ENCODE measurements around the gene SQSTM1.

The SQSTM1 gene

DNA sequence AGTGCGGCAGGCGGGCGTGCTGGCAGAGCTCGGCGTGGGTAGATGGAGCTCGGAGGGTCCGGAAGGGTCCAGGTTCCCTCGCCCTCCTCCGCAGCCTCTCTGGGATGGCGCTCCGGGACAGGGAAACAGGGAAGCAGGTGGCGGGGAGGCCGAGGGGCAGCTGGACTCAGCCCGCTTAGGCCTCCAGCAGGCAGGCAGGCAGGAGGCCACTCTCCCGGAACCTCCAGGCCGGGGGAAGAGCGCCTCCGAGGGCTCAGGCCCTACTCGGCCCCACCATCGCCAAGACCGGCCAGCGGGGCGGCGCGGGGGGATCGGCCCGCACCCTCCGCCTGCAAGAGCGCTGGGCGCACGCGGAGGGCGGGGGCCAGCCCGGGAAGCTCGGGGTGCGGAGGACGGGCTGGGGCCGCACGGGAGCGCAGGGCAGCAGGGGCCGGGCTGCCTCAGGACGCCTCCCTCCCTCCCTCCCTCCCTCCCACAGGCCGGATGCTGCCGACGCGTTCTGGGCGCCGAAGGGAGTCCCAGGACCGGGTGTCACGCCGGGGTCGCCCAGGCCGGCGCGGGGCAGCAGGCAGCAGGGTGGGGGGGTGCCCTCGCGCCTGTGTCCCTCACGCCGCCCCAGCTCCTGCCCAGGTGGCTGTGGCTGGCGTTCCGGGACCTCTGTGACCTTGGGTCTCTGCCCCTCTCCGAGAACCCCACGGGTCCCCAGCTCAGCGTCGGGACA is 15.0 kb upstream of the SQSTM1 start:
- no peaks in the 10 kb centered on the region for H3K9me3 ChIP-seq (ENCODE audit: control insufficient read depth in 5 of 5, low read length in 5 of 5)
- peaks cover 1 to 41% (median 32%) of the 10 kb centered on the region in 5 donors for H3K4me1 ChIP-seq (ENCODE audit: control insufficient read depth in 5 of 5, insufficient read depth in 5 of 5, low read length in 5 of 5)
- peak overlapping the region; percentile 65 for H3K27ac ChIP-seq (ENCODE audit: low read depth, low read length)
- H3K4me3 ChIP-seq (ENCODE audit: low read depth in 1 of 5, low read length in 5 of 5), result peak overlapping the region in 4 of 5 donors; percentile 64 to 80 (median 74)
- no peaks in the 10 kb centered on the region for H3K27me3 ChIP-seq (ENCODE audit: control insufficient read depth in 5 of 5, insufficient read depth in 4 of 5, low read length in 5 of 5)
- H3K9ac ChIP-seq (ENCODE audit: low read length in 5 of 5), result peak overlapping the region in 4 of 5 donors; percentile 18 to 81 (median 74)
- peaks cover 0 to 11% (median 7%) of the 10 kb centered on the region in 5 donors for H3K36me3 ChIP-seq (ENCODE audit: control insufficient read depth in 5 of 5, insufficient read depth in 5 of 5, low read length in 5 of 5)

DNA sequence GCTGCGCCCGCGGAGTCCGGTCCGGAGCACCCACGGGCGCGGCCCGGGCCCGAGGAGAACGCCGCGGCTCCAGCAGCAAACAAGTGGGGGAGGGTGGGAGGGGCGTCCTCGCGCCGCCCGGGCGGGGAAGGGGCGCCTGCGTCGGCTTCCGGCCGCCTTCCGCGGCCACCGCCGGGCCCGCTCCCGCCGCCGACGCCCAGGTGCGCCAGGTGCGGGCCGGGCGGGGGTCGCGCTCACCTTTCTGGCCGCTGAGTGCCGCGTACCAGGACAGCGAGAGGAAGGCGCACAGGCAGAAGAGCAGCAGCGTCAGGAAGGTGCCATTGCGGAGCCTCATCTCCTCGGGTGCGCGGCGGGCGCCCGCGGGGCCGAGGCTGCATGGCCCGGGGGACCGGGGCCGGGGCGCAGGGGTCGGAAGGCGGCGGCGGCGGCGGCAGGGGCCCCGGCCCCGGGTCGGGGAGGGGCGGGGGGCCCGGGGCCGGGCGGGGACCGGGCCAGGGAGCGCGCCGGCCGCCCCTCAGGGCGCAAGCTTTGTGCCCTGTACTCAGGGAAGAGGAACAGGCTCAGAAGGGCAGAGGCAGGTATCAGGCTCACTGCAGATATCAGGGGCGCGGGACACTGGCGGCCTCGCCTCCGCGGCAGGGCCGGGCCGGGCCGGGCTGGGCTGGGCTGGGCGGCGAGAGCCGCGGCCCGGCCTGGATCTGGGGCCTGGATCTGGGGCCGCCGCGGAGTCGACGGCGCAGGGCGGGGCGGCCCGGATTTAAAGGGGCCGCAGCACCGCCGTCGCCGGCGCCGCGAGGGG is 14.3 kb upstream of the SQSTM1 start, which contains the start of gene MGAT4B:
MGAT4B (minus strand) TSS at position 617 of the 799 bp plus-strand sequence; CDS start at position 334, 283 bp downstream.
- H3K27me3 ChIP-seq (ENCODE audit: control insufficient read depth in 5 of 5, insufficient read depth in 4 of 5, low read length in 5 of 5), result no peaks in the 10 kb centered on the region
- peaks cover 0 to 6% (median 0%) of the 10 kb centered on the region in 5 donors for H3K36me3 ChIP-seq (ENCODE audit: control insufficient read depth in 5 of 5, insufficient read depth in 5 of 5, low read length in 5 of 5)
- peak within 1 kb of the TSS in 4 of 5 donors; percentile 64 to 80 (median 74) for H3K4me3 ChIP-seq (ENCODE audit: low read depth in 1 of 5, low read length in 5 of 5)
- H3K9ac ChIP-seq (ENCODE audit: low read length in 5 of 5), result peak within 1 kb of the TSS in 4 of 5 donors; percentile 68 to 81 (median 74)
- H3K4me1 ChIP-seq (ENCODE audit: control insufficient read depth in 5 of 5, insufficient read depth in 5 of 5, low read length in 5 of 5), result peaks cover 1 to 41% (median 32%) of the 10 kb centered on the region in 5 donors
- H3K9me3 ChIP-seq (ENCODE audit: control insufficient read depth in 5 of 5, low read length in 5 of 5), result no peaks in the 10 kb centered on the region
- H3K27ac ChIP-seq (ENCODE audit: low read depth, low read length), result peak within 1 kb of the TSS; percentile 84

DNA sequence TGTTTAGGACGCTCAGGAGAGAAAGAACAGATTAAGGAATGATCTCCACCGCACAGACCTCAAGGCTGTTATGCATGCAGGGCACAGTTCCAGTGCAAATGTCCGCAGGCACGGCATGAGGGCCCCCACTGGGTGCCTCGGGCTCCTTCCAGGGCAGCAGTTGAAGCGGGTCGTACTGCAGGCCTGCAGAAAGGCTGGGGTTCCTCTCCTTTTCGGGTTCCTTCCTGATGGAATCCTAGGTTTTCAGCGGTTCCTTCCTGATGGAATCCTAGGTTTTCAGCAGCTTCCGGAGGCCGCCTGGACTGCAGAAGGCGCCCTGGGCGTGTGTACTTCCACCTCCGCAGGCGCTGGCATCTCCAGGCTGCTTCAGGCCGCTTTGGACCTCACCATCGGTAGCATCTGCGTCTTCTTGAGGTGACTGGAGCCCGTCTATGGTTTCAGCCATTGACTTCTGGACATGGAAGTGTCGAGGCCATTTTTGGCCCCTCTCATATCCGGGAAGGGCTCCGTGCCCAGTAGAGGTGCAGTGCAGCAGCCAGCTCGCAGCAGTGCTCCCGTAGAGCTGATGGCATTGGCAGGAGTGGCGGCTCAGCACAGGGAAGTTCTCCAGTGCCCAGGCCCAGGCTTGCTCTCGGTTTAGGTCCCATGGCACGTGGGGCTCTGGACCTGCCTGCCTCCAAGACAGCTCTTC is 8.4 kb upstream of the SQSTM1 start:
- H3K4me3 ChIP-seq (ENCODE audit: low read depth in 1 of 5, low read length in 5 of 5), result no peak overlapping the region
- H3K9me3 ChIP-seq (ENCODE audit: control insufficient read depth in 5 of 5, low read length in 5 of 5), result no peaks in the 10 kb centered on the region
- peaks cover 0 to 17% (median 8%) of the 10 kb centered on the region in 5 donors for H3K4me1 ChIP-seq (ENCODE audit: control insufficient read depth in 5 of 5, insufficient read depth in 5 of 5, low read length in 5 of 5)
- peaks cover 0 to 17% (median 9%) of the 10 kb centered on the region in 5 donors for H3K36me3 ChIP-seq (ENCODE audit: control insufficient read depth in 5 of 5, insufficient read depth in 5 of 5, low read length in 5 of 5)
- H3K27me3 ChIP-seq (ENCODE audit: control insufficient read depth in 5 of 5, insufficient read depth in 4 of 5, low read length in 5 of 5), result no peaks in the 10 kb centered on the region
- no peak overlapping the region for H3K27ac ChIP-seq (ENCODE audit: low read depth, low read length)
- H3K9ac ChIP-seq (ENCODE audit: low read length in 5 of 5), result no peak overlapping the region

DNA sequence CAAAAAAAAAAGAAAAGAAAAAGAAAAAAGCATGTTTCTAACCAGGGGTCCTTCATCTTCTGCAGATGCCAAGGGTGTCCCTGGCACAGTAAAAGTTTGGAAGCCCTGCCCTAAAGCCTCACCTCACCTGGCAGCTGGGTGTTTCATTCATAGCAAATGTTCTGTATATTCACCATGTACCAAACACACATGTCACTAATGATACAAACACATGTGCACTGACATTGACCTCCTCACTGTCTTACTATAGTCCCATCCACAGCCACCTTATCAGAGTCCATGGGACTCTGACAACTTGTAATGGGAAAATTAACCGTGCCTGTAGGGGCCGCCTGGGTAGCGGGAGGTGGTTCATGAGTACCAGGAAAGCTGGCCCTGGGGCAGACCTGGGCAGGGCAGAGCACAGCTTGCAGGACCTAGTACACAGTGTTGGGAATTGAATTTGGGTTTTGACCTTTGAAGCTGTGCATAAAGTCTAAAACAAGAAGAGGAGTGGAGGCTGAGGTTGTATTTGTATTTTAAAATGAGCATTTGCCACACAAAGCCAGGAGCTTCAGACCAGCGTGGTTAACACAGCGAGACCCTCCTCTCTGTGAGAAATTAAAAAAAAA is 7.6 kb upstream of the SQSTM1 start:
- no peak overlapping the region for H3K27ac ChIP-seq (ENCODE audit: low read depth, low read length)

DNA sequence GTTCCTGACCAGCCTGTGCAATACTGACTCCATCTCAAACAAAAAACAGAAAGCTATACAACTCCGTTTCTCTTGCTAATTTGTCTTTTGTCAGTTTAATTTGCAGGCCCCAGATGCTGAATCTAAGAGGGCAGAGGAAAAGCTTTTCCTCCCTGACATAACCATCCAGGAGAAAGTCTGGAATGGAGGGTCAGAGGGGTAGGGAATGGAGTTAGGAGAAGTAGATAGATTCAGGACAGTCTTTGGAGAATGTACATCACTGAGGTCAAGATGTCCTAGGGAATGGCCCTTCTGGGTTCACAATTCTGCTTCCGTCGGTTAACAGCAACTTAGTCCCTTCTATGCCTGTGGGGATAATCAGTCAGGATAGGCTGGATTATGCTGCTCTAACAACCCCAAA is 6.6 kb upstream of the SQSTM1 start:
- no peak overlapping the region for H3K9ac ChIP-seq (ENCODE audit: low read length in 5 of 5)
- no peak overlapping the region for H3K27ac ChIP-seq (ENCODE audit: low read depth, low read length)
- no peak overlapping the region for H3K4me3 ChIP-seq (ENCODE audit: low read depth in 1 of 5, low read length in 5 of 5)
- H3K9me3 ChIP-seq (ENCODE audit: control insufficient read depth in 5 of 5, low read length in 5 of 5), result no peaks in the 10 kb centered on the region
- no peaks in the 10 kb centered on the region for H3K27me3 ChIP-seq (ENCODE audit: control insufficient read depth in 5 of 5, insufficient read depth in 4 of 5, low read length in 5 of 5)
- H3K4me1 ChIP-seq (ENCODE audit: control insufficient read depth in 5 of 5, insufficient read depth in 5 of 5, low read length in 5 of 5), result peaks cover 3 to 25% (median 23%) of the 10 kb centered on the region in 5 donors
- peaks cover 0 to 17% (median 9%) of the 10 kb centered on the region in 5 donors for H3K36me3 ChIP-seq (ENCODE audit: control insufficient read depth in 5 of 5, insufficient read depth in 5 of 5, low read length in 5 of 5)

More for the DNA sequence above, 7.6 kb upstream of the SQSTM1 start:
- H3K9ac ChIP-seq (ENCODE audit: low read length in 5 of 5), result no peak overlapping the region
- H3K27me3 ChIP-seq (ENCODE audit: control insufficient read depth in 5 of 5, insufficient read depth in 4 of 5, low read length in 5 of 5), result no peaks in the 10 kb centered on the region
- no peaks in the 10 kb centered on the region for H3K9me3 ChIP-seq (ENCODE audit: control insufficient read depth in 5 of 5, low read length in 5 of 5)
- H3K4me1 ChIP-seq (ENCODE audit: control insufficient read depth in 5 of 5, insufficient read depth in 5 of 5, low read length in 5 of 5), result peaks cover 1 to 18% (median 16%) of the 10 kb centered on the region in 5 donors
- H3K36me3 ChIP-seq (ENCODE audit: control insufficient read depth in 5 of 5, insufficient read depth in 5 of 5, low read length in 5 of 5), result peaks cover 0 to 17% (median 9%) of the 10 kb centered on the region in 5 donors
- no peak overlapping the region for H3K4me3 ChIP-seq (ENCODE audit: low read depth in 1 of 5, low read length in 5 of 5)

DNA sequence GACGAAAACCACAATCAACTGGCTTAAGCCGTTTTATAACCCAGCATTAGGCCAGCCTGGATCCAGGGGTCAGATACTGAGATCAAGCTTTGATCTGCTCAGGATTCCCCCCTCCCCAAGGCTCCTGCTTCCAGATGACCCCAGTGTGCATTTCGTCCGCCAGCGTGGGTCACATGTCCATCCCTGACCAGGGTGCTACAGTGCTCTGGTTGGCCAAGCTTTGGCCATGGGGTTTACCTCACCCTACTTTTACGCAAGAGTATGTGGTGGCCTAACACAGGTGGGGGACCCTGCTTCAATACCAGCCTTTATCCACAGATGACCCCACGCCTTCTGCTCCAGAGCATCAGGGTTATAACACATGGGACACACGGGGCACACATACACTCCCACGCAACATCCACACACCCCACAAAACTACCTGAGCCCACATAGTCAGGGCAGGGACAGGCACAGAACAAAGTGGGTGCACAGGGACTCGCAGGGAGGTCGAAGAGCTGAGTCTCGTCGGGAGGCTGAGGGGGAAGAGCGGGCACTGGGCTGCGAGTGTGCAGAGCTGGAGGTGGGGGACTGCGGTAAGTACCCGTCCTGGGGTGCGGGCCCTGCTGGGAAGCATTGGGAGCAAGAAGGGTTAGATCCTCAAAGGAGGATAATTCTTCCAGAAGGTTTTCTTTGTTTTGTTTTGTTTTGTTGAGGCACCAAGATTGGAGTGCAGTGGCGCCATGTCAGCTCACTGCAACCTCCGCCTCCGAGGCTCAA is 5.0 kb upstream of the SQSTM1 start:
- Histone ChIP-seq H3K4me3 (ENCODE audit: low read depth in 1 of 5, low read length in 5 of 5) (no peak overlapping the region), H3K27me3 (ENCODE audit: control insufficient read depth in 5 of 5, insufficient read depth in 4 of 5, low read length in 5 of 5) (no peaks in the 10 kb centered on the region), H3K9me3 (ENCODE audit: control insufficient read depth in 5 of 5, low read length in 5 of 5) (no peaks in the 10 kb centered on the region), H3K27ac (ENCODE audit: low read depth, low read length) (no peak overlapping the region), H3K36me3 (ENCODE audit: control insufficient read depth in 5 of 5, insufficient read depth in 5 of 5, low read length in 5 of 5) (peaks cover 0 to 17% (median 9%) of the 10 kb centered on the region in 5 donors), H3K4me1 (ENCODE audit: control insufficient read depth in 5 of 5, insufficient read depth in 5 of 5, low read length in 5 of 5) (peaks cover 7 to 40% (median 35%) of the 10 kb centered on the region in 5 donors), H3K9ac (ENCODE audit: low read length in 5 of 5) (no peak overlapping the region)

DNA sequence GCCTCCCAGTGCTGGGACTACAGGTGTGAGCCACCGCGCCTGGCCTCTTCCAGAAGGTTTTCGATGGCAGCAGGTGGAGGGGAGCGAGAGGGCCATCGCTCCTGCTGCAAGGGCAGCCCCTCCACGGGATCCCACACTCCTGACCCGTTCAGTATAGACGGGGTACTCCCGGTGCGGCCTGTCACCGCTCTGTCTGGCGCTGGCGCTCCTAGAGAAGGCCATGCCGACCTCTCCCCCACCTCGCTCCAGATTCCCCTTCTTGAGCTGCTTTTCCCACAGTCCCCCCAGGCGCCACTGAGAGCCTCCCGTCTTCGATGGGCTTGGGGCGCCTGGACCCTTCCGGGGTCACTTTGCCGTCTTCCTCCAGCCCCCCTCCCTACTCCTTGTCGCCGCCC is 4.3 kb upstream of the SQSTM1 start:
- Histone ChIP-seq H3K27me3 (ENCODE audit: control insufficient read depth in 5 of 5, insufficient read depth in 4 of 5, low read length in 5 of 5) (no peaks in the 10 kb centered on the region), H3K36me3 (ENCODE audit: control insufficient read depth in 5 of 5, insufficient read depth in 5 of 5, low read length in 5 of 5) (peaks cover 0 to 17% (median 9%) of the 10 kb centered on the region in 5 donors), H3K9me3 (ENCODE audit: control insufficient read depth in 5 of 5, low read length in 5 of 5) (no peaks in the 10 kb centered on the region), H3K4me3 (ENCODE audit: low read depth in 1 of 5, low read length in 5 of 5) (peak overlapping the region in 3 of 5 donors; percentile 57 to 67 (median 59)), H3K4me1 (ENCODE audit: control insufficient read depth in 5 of 5, insufficient read depth in 5 of 5, low read length in 5 of 5) (peaks cover 7 to 40% (median 35%) of the 10 kb centered on the region in 5 donors), H3K9ac (ENCODE audit: low read length in 5 of 5) (peak overlapping the region in 4 of 5 donors; percentile 4 to 76 (median 47)), H3K27ac (ENCODE audit: low read depth, low read length) (no peak overlapping the region)

DNA sequence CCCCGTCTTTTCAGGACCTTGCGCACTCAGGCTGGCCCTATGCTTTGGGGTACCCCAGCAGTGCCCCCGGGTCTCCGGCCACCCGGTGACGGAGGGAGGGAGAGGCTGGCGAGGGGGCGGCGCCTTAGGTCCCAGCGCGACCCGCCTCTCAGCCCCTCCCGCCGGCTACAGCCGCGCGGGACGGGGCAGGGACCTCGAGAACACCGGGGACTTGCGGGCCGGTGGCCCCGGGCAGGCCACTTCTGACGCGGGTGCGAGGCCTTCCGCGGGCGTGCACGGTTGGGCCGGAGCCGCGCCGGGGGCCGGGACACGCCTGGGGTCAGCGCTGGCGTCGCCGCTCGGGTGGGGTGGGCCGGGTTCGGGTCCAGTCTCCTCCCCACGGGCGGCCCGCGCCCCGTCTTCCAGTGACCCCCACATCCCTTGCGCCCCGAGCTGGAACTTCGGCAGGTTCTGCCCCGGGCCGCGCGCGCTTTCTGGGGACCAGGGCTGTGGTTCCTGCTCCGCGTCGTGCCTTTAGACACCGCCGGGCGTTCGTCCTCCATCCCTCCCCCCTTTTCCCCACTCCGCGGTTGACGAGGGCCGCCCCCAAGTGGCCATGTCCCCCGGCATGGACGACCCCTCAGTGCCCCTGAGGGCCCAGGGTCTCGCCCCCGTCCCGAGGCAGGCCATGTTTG is 3.8 kb upstream of the SQSTM1 start:
- Histone ChIP-seq H3K36me3 (ENCODE audit: control insufficient read depth in 5 of 5, insufficient read depth in 5 of 5, low read length in 5 of 5) (peaks cover 0 to 16% (median 9%) of the 10 kb centered on the region in 5 donors), H3K4me1 (ENCODE audit: control insufficient read depth in 5 of 5, insufficient read depth in 5 of 5, low read length in 5 of 5) (peaks cover 9 to 44% (median 37%) of the 10 kb centered on the region in 5 donors), H3K27ac (ENCODE audit: low read depth, low read length) (peak overlapping the region; percentile 100), H3K9me3 (ENCODE audit: control insufficient read depth in 5 of 5, low read length in 5 of 5) (no peaks in the 10 kb centered on the region), H3K27me3 (ENCODE audit: control insufficient read depth in 5 of 5, insufficient read depth in 4 of 5, low read length in 5 of 5) (no peaks in the 10 kb centered on the region), H3K4me3 (ENCODE audit: low read depth in 1 of 5, low read length in 5 of 5) (peak overlapping the region in 4 of 5 donors; percentile 44 to 67 (median 58)), H3K9ac (ENCODE audit: low read length in 5 of 5) (peak overlapping the region in 4 of 5 donors; percentile 30 to 76 (median 47))
